Retina (tissue), 1 donor: ENCODE measurements around the gene MBOAT7.
"Not testable (repeated sequence)": the region's sequence is repeated elsewhere in the genome, so short reads cannot be mapped to it uniquely, and the experiment has no call there.

Experiments used
- DNase-seq: peaks from one replicate; pipeline ENCODE4 v3.0.0-alpha.2; 2016

The MBOAT7 gene

GRCh38 chr19:54186351-54186750, 3.0 kb downstream of the MBOAT7 start:
- DNase-seq: no peak

GRCh38 chr19:54183431-54183830, 5.9 kb downstream of the MBOAT7 start:
- DNase-seq: no peak

- DNase-seq: not testable (repeated sequence)
Observed at GRCh38 chr19:54181894-54182293, 7.5 kb downstream of the MBOAT7 start.

GRCh38 chr19:54180691-54181091, 8.7 kb downstream of the MBOAT7 start:
- no peak for DNase-seq

GRCh38 chr19:54179921-54180461, 9.4 kb downstream of the MBOAT7 start:
- DNase-seq: peak; percentile 87

- no peak for DNase-seq
Observed at GRCh38 chr19:54179262-54179852, 10.0 kb downstream of the MBOAT7 start.

GRCh38 chr19:54178581-54179261, 10.7 kb downstream of the MBOAT7 start:
- DNase-seq: peak; percentile 56

GRCh38 chr19:54173951-54174834, 15.2 kb downstream of the MBOAT7 start:
- DNase-seq: no peak

- DNase-seq: no peak
Observed at GRCh38 chr19:54173359-54173699, 16.1 kb downstream of the MBOAT7 start.

- DNase-seq: no peak
Observed at GRCh38 chr19:54172471-54173358, 16.7 kb downstream of the MBOAT7 start, which contains the start of gene TMC4. Gene TMC4, minus strand, starts transcription at chr19:54173160. Its CDS starts 43 bp downstream, at chr19:54173117.

GRCh38 chr19:54171736-54172431, 17.5 kb downstream of the MBOAT7 start:
- not testable (repeated sequence) for DNase-seq

- no peak for DNase-seq
Observed at GRCh38 chr19:54169149-54169740, 20.1 kb downstream of the MBOAT7 start.

- DNase-seq: peak; percentile 92
Observed at GRCh38 chr19:54168174-54168917, 21.0 kb downstream of the MBOAT7 start.

- no peak for DNase-seq
Observed at GRCh38 chr19:54165222-54165621, 24.2 kb downstream of the MBOAT7 start.

- no peak for DNase-seq
Observed at GRCh38 chr19:54164369-54165068, 24.9 kb downstream of the MBOAT7 start.

- no peak for DNase-seq
Observed at GRCh38 chr19:54162884-54163283, 26.5 kb downstream of the MBOAT7 start.

GRCh38 chr19:54162241-54162805, 27.1 kb downstream of the MBOAT7 start:
- DNase-seq: peak; percentile 61

GRCh38 chr19:54160854-54161253, 28.5 kb downstream of the MBOAT7 start:
- no peak for DNase-seq

- no peak for DNase-seq
Observed at GRCh38 chr19:54160182-54160811, 29.1 kb downstream of the MBOAT7 start.
